Astrocyte of the cerebellum (primary cell): ENCODE measurements around the gene BAZ2B.

Source experiments
- DNase-seq: peaks from one replicate; pipeline ENCODE4 v3.0.0-alpha.2; 2011; ENCODE audit warnings: low read depth
- H3K4me3 ChIP-seq: 2 replicates; pipeline ENCODE4 v1.5.1; 2011; ENCODE audit warnings: mild to moderate bottlenecking, low read depth, low read length, moderate library complexity
- in situ Hi-C: cut with HindIII; loops from 2 replicates; pipeline ENCODE4 v1.10.0; 2017; ENCODE audit warnings: low sequenced_read_pairs
- TF ChIP-seq, protein P1 (sequence below): IDR thresholded peaks from 2 replicates; pipeline ENCODE4 v1.5.1; 2012; ENCODE audit warnings: low read length, low read depth, moderate library complexity, mild to moderate bottlenecking; ENCODE audit errors: missing control alignments

The BAZ2B gene

GRCh38 chr2:159322419-159322818 lies 293.9 kb downstream of the BAZ2B start:
- no peak overlapping the region for H3K4me3 ChIP-seq
- DNase-seq = no peak
- TF ChIP-seq, protein P1, sequence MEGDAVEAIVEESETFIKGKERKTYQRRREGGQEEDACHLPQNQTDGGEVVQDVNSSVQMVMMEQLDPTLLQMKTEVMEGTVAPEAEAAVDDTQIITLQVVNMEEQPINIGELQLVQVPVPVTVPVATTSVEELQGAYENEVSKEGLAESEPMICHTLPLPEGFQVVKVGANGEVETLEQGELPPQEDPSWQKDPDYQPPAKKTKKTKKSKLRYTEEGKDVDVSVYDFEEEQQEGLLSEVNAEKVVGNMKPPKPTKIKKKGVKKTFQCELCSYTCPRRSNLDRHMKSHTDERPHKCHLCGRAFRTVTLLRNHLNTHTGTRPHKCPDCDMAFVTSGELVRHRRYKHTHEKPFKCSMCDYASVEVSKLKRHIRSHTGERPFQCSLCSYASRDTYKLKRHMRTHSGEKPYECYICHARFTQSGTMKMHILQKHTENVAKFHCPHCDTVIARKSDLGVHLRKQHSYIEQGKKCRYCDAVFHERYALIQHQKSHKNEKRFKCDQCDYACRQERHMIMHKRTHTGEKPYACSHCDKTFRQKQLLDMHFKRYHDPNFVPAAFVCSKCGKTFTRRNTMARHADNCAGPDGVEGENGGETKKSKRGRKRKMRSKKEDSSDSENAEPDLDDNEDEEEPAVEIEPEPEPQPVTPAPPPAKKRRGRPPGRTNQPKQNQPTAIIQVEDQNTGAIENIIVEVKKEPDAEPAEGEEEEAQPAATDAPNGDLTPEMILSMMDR = no peak
- in situ Hi-C loops = no loop called here

GRCh38 chr2:159317392-159318088 lies 298.8 kb downstream of the BAZ2B start:
- TF ChIP-seq, protein P1 = no peak
- in situ Hi-C loops = no loop called here
- no peak overlapping the region for H3K4me3 ChIP-seq
- no peak for DNase-seq

- TF ChIP-seq, protein P1 = no peak
- no peak for DNase-seq
- in situ Hi-C loops = no loop called here
Measured at GRCh38 chr2:159307942-159308341, 308.4 kb downstream of the BAZ2B start.

DNA sequence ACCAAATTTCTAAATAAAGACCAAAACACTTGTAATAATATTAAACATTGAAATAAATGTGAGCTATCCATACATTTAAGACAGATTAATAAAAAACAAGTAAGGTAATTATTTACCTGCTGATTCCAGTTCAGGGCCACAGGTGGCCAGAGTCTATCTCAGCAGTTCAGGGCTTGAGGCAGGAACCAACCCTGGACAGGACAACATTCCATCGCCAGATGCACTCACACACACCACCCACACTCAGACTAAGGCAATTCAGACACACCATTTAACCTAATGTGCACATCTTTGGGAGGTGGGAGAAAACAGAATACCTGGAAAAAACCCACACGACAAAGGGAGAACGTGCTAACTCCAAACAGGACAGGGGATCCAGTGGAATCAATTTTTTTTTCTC lies 315.8 kb downstream of the BAZ2B start:
- TF ChIP-seq, protein P1 = no peak
- H3K4me3 ChIP-seq = no peak overlapping the region
- in situ Hi-C loops = no loop called here

More at GRCh38 chr2:159307942-159308341, 308.4 kb downstream of the BAZ2B start:
- H3K4me3 ChIP-seq = no peak overlapping the region

GRCh38 chr2:159298967-159299366 lies 317.4 kb downstream of the BAZ2B start:
- TF ChIP-seq, protein P1 = no peak
- H3K4me3 ChIP-seq = no peak overlapping the region
- no peak for DNase-seq
- in situ Hi-C loops = no loop called here

More for the DNA sequence above, 315.8 kb downstream of the BAZ2B start:
- DNase-seq = no peak

GRCh38 chr2:159297042-159297707 lies 319.2 kb downstream of the BAZ2B start:
- in situ Hi-C loops = no loop called here
- H3K4me3 ChIP-seq = no peak overlapping the region
- DNase-seq = no peak
- TF ChIP-seq, protein P1 = no peak
